Stimulated activated CD4-positive, alpha-beta T cell treated with anti-CD3 and anti-CD28 coated beads, TNF-alpha, amount 100 ng/mL, for 48 hours (primary cell): ENCODE measurements around the gene KCNQ2.

Source experiments
- DNase-seq, 3 donors: peaks; one replicate each; pipeline ENCODE4 v3.0.0-alpha.2; 2020; ENCODE audit warnings: low read depth in 3 of 3

Gene KCNQ2

GRCh38 chr20:63417097-63417737 is 55.2 kb downstream of the KCNQ2 start:
- DNase-seq: no peak

DNA sequence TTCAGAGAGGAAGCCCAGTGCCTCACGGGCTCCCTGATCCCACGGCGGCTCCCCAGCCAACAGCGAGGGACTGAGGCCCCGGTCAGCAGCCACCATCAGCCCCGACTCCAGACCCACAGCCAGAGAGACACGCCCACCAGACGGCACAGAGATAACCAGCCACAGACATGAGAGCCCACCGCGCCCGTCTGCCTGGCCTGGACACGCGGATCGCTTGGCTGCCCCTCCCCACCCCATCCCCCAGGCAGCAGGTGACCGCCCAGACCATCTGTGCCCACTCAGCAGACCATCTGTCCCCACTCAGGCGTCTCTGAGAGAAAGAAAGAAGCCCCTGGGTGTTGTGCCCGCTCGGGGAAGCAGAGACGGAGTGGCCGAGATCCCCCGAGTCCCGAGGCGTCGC is 55.8 kb downstream of the KCNQ2 start:
- DNase-seq: no peak

DNA sequence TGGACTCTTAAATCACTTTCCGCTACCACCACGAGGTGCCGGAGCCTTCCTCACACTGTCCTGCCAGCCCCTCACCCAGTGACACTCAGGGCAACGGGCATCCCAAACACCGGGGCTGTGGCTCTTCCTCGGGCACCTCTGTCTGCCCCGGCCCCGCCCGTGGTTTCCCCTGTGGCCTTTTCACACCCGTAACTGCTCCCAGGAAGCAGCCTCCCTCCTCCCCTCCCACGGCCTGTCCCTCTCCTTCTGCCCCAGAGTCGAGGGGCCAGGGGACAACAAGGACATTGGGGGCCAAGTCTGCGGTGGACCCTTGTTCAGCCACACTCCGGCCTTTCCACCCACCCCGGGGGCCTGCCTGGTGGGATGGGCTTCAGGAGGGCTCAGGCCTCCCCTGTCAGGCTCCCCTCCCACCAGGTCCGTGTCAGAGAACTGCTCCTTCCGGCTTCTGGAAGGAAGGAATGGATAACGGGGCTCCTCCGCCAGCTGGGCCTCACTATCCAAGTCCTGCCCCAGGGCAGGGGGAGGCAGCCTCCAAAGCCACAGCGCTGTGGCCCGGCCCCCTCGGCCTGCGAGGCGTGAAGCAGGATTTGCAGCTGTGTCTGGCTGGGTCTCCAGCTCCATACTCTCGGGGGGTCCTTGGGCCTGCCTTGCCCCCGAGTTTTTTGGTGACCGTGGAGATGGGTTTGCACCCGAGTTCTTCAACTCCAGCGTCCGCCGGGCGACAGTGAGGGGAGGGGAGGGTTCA is 56.6 kb downstream of the KCNQ2 start:
- no peak for DNase-seq

DNA sequence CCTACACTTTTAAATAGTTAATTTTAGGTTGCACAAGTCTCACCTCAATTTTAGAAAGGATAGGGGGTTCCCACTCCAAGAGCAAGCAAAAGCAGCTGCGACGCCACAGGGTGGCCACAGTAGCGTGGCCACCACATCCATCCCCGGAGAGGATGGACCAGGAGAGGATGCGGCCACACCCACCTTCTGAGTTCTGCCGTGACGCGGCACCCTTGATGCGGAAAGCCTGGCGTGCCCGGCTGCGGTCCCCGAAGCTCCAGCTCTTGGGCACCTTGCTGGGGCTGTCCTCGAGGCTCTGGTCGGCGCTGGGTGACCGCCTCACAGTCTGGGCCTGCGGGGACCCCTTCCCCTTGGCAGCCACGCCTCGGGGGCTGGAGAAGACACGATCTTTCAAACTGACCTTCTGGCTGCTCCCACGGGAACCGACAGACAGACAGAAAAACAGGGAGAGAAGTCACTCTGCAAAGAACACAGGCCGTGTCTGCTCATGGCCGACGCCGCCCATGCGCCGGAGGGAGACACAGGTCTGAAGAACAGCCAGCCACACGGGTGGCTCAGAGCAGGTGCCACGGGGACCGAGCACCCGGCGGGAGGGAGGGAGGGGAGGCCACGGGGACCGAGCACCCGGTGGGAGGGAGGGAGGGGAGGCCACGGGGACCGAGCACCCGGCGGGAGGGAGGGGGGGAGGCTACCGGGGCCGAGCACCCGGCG is 57.6 kb downstream of the KCNQ2 start:
- DNase-seq: no peak

DNA sequence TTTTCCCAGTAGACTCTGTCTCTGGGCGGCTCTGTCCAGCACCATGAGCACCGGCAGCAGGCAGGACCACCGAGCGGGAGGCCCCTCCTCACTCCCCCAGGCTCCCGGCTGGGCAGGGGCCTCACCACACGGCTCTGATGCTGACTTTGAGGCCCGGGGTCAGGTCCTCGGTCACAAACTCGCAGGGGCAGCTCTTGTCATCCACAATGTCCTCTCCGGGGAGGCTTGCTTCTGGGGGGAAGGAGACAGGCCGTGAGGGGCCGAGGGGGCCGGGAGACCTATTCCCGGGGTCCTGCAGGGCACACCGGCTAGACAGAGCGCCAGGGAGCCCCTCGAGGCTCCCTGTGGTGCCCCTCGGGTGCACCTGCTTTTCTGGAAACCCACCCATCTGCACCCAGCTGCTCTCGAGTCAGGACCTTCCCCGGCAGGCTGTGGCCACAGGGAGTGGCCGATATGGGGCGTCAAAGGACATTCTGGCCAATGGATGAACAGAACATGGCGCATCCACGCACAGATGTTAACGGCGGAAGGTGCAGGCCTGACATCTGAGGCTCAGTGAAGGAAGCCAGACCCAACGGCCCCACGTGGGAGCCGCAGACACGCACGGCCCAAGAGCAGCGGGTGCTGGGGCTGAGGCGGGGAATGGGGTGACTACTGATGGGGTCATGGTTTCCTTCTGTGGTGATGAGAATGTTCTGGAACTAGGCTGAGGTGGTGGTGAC is 58.3 kb downstream of the KCNQ2 start:
- no peak for DNase-seq

GRCh38 chr20:63413323-63413722 is 59.1 kb downstream of the KCNQ2 start:
- DNase-seq: no peak

GRCh38 chr20:63412889-63413288 is 59.6 kb downstream of the KCNQ2 start:
- DNase-seq: no peak

DNA sequence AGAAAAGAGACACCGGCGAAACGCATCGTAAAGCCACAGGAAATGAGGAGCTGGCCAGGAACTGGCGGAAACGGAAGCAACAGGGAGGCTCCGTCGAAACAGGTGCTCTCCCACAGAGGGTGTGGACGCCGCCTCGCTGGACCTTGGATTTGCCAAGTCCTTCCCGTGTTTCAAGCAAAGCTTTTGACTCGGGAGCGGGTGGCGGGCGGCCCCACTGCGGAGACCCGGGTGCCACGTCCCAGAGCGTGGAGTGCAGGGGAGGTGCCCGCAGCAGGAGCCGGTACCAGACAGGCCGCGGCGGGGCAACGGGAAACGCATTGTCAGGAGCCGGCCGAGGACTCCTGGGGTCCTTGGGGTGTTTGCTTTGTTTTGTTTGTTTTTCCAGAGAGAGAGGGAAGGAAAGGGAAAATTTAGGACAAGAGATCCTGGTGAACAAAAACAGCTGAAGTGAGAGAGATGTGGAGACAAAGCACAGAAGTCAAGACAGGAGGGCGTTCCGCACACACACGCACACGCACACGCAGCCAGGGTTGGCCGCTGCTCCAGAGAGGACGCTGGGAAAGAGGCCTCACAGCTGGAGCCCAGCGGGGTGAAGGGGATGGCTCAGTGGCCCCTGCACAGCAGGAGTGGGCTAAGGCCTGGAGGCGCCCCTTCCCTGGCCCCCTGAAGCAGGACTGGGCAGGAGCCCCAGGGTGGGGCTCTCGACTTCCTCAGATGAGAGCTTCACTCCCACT is 60.4 kb downstream of the KCNQ2 start:
- DNase-seq: no peak

DNA sequence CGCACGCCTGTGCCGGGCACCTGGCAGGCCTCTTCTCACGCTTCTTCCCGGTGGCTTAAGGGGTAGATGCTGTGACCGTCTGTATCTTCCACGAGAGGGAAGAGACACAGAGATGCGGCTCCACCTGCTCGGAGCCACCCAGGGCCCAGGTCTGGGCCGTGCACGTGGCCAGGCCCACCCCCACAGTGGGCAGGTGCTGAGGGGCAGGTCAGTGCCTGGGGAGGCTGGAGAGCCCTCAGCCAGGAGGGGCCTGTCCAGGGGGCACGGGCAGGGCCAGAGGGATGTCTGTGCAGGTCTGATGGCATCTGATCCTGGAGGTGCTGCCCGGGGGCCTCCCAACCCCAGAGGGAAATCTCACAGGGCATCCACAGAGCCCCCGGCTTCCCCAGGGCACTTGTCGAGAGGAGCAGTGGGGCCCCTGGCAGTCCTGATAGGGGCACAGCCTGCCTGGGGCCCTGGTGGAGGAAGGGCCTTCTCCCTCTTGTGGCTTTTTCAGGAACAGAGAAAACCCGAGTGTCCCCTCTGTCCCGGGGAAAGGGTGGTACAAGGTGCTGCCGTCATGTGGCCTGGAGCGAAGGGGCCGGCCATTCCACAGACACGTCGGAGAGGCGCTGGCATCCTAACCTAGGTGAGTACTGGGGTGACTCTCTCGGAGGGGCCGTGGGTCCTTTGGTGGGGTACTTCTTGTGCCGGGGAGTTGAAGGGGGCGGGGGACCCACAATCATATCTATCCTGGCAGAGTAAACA is 61.1 kb downstream of the KCNQ2 start:
- no peak for DNase-seq

DNA sequence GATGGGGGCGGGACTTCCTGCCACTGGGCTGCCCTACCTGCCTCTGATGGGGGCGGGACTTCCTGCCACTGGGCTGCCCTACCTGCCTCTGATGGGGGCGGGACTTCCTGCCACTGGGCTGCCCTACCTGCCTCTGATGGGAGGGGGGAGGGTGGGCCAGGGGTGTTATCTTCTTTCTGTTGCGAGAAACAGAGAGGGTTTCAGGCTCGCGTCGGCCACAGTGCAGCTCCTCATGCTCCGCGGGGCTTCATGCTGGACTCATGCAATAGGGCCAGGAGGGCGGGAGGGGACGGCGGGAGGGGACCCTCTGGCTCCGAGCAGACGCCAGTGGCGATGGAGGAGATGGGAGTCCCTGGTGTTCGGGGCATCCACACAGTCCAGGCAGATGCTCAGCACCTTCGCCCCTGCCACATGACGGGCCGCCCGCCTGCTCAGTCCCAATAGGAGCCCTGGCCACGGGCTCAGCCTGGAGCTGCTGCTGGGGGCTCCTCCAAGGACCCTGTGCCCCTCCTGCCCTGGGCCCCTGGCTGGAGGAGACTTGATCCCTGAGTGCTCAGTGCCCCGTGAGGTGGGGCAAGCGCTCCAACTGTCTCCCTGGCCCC is 62.5 kb downstream of the KCNQ2 start:
- no peak for DNase-seq

DNA sequence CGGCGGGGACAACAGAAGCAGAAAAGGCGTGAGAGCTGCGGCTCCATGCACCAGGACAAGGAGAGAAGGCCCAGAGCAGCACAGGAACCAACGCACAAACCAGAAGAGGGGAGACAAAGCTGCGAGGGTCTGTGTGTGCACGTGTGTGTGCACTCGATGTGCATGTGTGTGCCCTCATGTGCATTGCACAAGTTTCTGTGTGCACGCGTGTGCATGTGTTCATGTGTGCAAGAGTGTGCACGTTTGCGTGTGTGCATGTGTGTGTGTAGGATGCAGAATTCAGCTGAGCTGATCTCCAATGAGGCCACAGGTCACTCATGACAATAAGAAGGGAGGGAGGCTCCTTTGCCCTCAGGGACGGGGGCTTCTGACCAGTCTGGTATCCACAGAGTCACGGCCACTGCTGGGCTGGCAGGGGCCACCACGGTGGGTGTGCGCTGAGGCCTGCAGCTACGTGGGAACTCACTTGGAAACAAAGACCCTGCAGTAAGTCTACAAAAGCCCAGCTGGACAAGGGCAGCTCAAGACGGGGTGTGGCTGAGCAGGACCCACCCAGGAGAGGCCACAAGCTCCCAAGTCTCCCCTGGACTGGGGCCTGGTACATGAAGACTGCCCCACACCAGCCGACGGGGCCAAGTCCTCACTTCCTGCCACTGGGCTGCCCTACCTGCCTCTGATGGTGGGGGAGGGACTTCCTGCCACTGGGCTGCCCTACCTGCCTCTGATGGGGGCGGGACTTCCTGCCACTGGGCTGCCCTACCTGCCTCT is 63.2 kb downstream of the KCNQ2 start:
- no peak for DNase-seq

DNA sequence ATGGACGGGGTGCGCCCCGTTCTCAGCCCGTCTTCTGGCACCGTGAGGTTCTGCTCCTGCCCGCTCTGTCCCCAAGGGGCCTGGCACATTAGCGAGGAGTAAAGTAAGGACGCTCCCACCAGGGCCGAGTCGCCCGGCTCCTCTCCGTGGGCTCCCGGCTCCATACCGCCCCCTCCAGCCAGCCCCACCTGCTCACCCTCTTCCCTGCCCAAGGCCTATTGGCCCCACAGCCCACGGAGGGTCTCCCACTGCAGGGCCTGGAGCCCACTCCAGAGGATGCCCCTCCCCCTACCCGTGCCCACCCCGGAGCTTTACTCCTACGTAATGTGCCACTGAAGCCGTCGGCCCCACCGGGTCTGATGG is 63.8 kb downstream of the KCNQ2 start:
- no peak for DNase-seq

DNA sequence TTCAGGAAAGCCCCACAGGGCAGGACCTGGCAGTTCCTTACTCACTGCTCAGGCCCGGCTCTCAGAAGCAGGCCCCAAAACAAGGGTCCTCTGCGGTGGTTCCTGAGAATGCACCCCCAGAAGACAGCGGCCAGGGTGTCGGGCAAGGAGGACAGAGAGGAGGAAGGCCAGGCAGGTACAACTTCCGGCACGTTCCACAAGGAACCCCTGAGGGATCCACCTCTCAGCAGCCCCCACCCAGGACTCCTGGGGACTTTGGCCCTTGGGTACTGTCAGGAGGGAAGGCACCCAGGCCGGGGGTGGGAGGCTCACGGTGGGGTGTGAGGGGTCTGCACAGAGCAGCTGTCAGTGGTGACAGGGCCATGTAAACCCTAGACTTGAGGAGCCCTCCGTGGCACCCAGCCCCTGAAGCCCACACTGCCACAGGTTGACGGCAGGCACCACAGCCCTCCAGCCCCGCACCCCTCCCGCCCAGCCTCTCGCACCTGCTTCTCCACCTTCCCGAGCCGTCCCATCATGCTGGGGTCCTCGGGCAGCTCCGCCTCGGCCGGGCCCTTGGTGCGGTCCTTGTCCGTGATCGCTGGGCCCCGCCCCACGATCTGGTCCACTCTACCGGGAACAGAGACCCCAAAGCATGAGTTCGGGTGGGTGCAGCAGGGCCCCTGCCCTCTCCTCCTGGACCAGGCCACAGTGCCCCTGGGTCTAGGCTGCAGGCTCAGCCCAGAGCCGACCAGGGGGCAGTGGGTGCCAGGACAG is 64.3 kb downstream of the KCNQ2 start:
- no peak for DNase-seq

- no peak for DNase-seq
Observed at GRCh38 chr20:63406617-63407245, 65.7 kb downstream of the KCNQ2 start.

DNA sequence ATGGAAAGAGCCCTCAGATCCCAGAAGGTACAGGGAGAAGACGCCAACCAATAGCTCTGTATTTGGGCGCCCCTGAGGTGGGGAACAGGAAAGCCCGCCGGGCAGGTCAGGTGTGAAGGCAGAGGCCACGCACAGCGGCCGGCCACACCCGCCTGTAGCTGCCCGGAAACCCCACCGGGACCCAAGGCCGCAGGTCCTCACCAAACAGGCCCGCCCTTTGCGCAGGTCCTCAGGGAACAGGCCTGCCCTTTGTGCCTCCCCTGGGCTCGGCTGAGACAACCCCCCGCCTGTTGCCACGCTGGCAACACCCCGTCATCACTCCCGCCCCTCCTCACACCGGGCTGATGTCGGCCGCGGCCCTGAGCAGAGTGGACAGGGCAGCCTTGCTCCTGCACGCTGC is 66.4 kb downstream of the KCNQ2 start:
- DNase-seq: no peak

DNA sequence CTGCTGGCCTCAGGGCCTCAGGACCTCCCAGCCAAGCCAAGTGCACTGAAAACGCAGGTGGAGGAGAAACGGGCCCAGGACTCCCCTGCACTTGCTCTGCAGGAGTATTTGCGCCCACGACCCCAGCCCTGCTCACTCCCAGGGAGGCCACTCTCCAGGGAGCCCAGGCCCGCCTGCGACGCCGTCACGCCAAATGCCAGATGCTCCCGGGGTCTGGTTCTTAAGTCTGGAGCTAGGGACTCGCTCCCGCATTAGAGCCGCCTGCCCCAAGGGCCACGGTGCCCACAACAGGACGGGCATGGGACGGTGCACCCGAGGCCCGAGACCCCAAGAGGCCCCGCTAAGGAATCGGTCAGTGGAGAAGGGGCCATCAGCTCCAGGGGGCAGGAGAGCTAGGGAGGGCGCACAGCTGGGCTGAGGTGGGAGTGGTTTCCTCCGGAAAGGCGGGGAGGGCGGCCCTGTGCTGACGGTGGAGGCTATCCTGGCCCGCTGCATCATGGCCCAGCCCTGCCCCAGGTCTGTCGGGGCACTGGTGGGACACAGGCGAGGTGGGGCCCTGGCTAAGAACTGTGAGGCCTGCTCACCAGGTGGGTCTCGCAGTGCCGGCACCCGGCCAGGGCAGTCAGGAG is 67.2 kb downstream of the KCNQ2 start:
- DNase-seq: no peak

DNA sequence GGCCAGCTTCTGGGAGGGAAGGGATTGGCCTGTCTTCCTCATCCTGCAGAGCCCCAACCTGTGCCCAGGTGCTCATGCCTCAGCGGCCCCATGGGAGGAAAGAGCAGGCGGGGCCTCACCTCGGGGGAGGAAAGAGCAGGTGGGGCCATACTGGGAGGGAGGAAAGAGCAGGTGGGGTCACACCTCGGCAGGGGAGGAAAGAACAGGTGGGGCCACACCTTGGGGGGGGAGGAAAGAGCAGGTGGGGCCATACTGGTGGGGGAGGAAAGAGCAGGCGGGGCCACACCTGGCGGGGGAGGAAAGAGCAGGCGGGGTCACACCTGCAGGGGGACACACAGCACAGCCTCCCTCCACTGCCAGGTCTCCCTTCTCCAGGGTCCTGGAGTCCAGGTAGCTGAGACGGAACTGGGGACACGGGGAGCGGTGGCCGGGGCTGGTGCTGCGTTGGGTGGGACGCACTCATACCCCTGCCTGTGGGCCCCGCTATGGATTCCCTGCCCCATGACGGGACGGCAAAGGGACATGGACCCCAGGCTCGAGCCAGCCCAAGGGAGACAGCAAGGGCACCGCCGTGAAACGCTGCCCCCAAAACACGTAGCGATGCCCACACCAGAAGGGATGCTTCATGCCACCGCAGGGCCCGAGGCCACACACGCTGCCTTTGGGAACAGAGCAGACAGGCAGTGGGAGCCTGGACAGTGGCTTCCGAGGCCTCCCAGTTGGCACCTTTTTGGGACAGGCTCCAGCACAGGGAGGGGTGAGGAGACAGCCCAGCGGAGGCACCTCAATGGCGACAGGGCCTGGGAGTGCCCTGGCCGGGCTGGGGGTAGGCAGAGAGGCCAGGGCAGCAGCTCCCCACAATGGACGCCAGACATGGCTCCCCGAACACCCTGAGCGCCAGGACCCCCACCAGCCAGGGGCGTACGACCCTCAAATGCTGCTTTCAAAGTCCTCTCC is 68.0 kb downstream of the KCNQ2 start:
- DNase-seq: no peak
